GM23248 (cell line): ENCODE measurements around the gene SLC2A6.

ENCODE experiments used
- EZH2 ChIP-seq: fragments of 200-600 bp; sonication (generic); IDR thresholded peaks from 2 replicates; pipeline ENCODE4 v1.6.1; 2018; ENCODE audit warnings: antibody characterized with exemption, mild to moderate bottlenecking; ENCODE audit not compliant: insufficient read depth, poor library complexity, severe bottlenecking
- EZH2phosphoT487 ChIP-seq: fragments of 200-600 bp; sonication (generic); IDR thresholded peaks from 2 replicates; pipeline ENCODE4 v1.6.1; 2018; ENCODE audit warnings: antibody characterized with exemption, moderate library complexity, mild to moderate bottlenecking, low read depth; ENCODE audit not compliant: insufficient read depth

GRCh38 chr9:133423216-133423615 lies 55.7 kb downstream of the SLC2A6 start:
- TF ChIP-seq EZH2, result no peak
- no peak for TF ChIP-seq EZH2phosphoT487
